Measurements from ENCODE around the gene CLTB. TPM values are rescaled to one million over a fixed set of nuclear protein-coding genes. Genes with fewer than 3 reads are reported as not detected.

CLTB gene
- total and polyA plus RNA-seq, 2 donors (not counting 1 experiment from before 2014, with no cell fraction given), result 29.9 to 41.7 TPM

DNA sequence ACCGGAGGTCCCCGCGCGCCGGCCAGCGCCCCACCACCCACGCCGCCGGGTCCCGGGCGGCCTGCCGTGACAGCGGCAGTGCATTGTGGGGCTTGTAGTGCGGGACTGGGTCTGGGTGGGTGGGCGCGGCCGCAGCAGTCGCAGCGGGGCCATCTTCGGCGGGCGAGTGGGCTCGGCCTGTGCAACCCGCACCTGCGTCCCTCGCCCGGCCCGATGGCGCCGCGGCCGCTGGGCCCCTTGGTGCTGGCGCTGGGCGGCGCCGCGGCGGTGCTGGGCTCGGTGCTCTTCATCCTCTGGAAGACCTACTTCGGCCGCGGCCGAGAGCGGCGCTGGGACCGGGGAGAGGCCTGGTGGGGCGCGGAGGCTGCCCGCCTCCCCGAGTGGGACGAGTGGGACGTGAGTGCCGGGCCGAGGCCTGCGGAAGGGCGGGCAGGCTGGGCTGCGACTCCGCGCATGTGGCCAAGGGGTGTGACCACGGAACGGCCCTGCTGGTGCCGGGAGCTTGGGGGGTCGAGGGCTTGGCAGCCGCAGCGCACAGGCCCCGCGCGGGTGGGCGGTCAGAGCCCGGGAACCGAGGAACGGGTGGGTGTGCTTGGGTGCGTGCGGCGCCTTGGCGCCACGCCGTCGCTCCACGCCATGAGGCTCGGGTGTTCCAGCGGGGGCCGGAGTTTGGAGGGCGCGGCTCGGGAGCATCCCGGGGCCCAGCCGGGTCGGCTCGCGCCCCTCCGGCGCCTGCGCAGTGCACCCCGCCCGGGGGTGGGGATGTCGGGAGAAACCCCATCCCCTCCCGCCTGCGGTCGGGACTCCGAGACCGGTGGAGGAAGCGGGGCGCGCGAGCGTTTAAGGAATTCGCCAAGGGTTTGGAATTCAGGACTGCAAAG, 50.7 kb downstream of the CLTB start, which contains the start of gene ARL10:
ARL10 (plus strand) TSS at position 137 of the 881 bp plus-strand sequence; CDS start at position 214, 77 bp downstream.
- H3K4me3 ChIP-seq (ENCODE audit: control extremely low read depth in 1 of 5, extremely low read depth in 1 of 5, insufficient read depth in 1 of 5, low read depth in 2 of 5, low read length in 4 of 5), result peak within 1 kb of the TSS; percentile 23 to 73 (median 66)
- no peaks in the 10 kb centered on the region for H3K27me3 Mint-ChIP-seq
- ATAC-seq (ENCODE audit: low read depth), result peak; percentile 39
- peaks cover 8% of the 10 kb centered on the region for H3K79me2 ChIP-seq (ENCODE audit: control insufficient read depth, insufficient read depth, low read length)
- H4K20me1 ChIP-seq (ENCODE audit: control insufficient read depth, insufficient read depth, low read length, poor library complexity, severe bottlenecking), result peaks cover 5% of the 10 kb centered on the region
- peaks cover 17 to 28% of the 10 kb centered on the region in 2 donors for H3K4me1 ChIP-seq (ENCODE audit: control insufficient read depth in 2 of 2, insufficient read depth in 2 of 2, low read length in 2 of 2)
- peak within 1 kb of the TSS; percentile 89 for H3K4me2 ChIP-seq (replicated peaks; ENCODE audit: low read depth, low read length, poor library complexity, severe bottlenecking)
- H3K9me3 ChIP-seq (ENCODE audit: control extremely low read depth in 1 of 3, control insufficient read depth in 2 of 3, insufficient read depth in 1 of 3, low read length in 2 of 3), result no peaks in the 10 kb centered on the region
- H3K4me1 Mint-ChIP-seq, result peaks cover 31% of the 10 kb centered on the region
- under 1% methylated on average over 104 of the region's 108 CpGs for WGBS (ENCODE audit: insufficient coverage)
- TF ChIP-seq EZH2 (IDR thresholded peaks at IDR 0.05; ENCODE audit: borderline replicate concordance, insufficient read depth, low read depth, low read length, poor library complexity, severe bottlenecking), result no peak
- TF ChIP-seq, protein P1, sequence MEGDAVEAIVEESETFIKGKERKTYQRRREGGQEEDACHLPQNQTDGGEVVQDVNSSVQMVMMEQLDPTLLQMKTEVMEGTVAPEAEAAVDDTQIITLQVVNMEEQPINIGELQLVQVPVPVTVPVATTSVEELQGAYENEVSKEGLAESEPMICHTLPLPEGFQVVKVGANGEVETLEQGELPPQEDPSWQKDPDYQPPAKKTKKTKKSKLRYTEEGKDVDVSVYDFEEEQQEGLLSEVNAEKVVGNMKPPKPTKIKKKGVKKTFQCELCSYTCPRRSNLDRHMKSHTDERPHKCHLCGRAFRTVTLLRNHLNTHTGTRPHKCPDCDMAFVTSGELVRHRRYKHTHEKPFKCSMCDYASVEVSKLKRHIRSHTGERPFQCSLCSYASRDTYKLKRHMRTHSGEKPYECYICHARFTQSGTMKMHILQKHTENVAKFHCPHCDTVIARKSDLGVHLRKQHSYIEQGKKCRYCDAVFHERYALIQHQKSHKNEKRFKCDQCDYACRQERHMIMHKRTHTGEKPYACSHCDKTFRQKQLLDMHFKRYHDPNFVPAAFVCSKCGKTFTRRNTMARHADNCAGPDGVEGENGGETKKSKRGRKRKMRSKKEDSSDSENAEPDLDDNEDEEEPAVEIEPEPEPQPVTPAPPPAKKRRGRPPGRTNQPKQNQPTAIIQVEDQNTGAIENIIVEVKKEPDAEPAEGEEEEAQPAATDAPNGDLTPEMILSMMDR (IDR thresholded peaks at IDR 0.05), result no peak
- ChIA-PET POLR2A (interaction anchor here (0.5 kb wide), 1 partner anchor 24 kb away, joined by 5 read pairs; no protein-coding TSS in a partner anchor), CTCF (interaction anchor here (1.2 kb wide), 1 partner anchor 24 kb away, joined by 3 read pairs; no protein-coding TSS in a partner anchor)
- peak within 1 kb of the TSS; percentile 42 to 51 for H3K27ac ChIP-seq (ENCODE audit: low read length in 2 of 2)
- H3K27ac Mint-ChIP-seq, result peak within 1 kb of the TSS; percentile 72
- H3K9ac ChIP-seq (ENCODE audit: low read length), result peak within 1 kb of the TSS; percentile 68
- intact Hi-C loops (cut with micrococcal nuclease), result loop anchor here (1.0 kb wide), 1 partner anchor 24 kb away; no protein-coding TSS in a partner anchor
- peak; percentile 68 for DNase-seq
- H2AFZ ChIP-seq (ENCODE audit: insufficient read depth, low read depth, low read length, poor library complexity, severe bottlenecking), result peak within 1 kb of the TSS; percentile 88
- H3K27me3 ChIP-seq (replicated peaks in 1 of 4; ENCODE audit: control extremely low read depth in 1 of 4, control insufficient read depth in 3 of 4, insufficient read depth in 4 of 4, low read length in 3 of 4), result no peaks in the 10 kb centered on the region
- H3K4me3 Mint-ChIP-seq, result peak within 1 kb of the TSS; percentile 88
- H3K9me3 Mint-ChIP-seq (ENCODE audit: insufficient read depth), result no peaks in the 10 kb centered on the region
- H3K36me3 ChIP-seq (replicated peaks in 1 of 2; ENCODE audit: control extremely low read depth in 1 of 2, control insufficient read depth in 1 of 2, extremely low read depth in 1 of 2, insufficient read depth in 2 of 2, low read length in 1 of 2), result peaks cover 0 to 15% of the 10 kb centered on the region in 2 experiments

Measured in B cell (primary cell).